ENCODE results near the gene CPNE4.

Gene CPNE4

DNA sequence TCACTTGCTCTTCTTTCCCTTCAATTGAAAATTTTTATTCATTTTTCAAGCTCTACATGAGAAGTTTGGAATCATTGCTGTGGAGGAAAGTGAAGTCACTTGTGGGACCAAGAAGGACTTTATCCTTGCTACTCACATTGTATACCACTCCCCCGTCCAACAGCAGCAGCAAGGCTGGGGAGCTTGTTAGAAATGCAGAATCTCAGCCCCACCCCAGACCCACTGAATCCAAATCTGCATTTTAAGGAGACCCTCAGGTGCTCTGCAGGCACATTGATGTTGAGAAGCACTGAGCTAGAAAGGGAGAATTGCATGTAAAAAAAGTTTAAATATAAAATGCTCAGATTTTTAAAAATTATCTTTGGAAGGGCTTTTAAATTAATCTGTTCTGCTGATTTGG, 329.7 kb downstream of the CPNE4 start:
- Histone ChIP-seq H3K4me2 (ENCODE audit: low read depth, low read length, poor library complexity, severe bottlenecking) (no peak overlapping the region), H3K27me3 (ENCODE audit: insufficient read depth, low read length, poor library complexity, severe bottlenecking) (no peaks in the 10 kb centered on the region), H3K4me1 (ENCODE audit: insufficient read depth, low read length, poor library complexity, severe bottlenecking) (no peaks in the 10 kb centered on the region), H3K4me3 (ENCODE audit: low read length, poor library complexity, severe bottlenecking) (no peak overlapping the region), H3K79me2 (ENCODE audit: insufficient read depth, low read length) (no peaks in the 10 kb centered on the region), H3K9me2 (replicated peaks; ENCODE audit: low read depth, low read length) (no peaks in the 10 kb centered on the region), H3K9ac (ENCODE audit: low read depth, low read length, poor library complexity, severe bottlenecking) (no peak overlapping the region), H3F3A (ENCODE audit: low read depth) (no peaks in the 10 kb centered on the region), H4K20me1 (ENCODE audit: insufficient read depth, low read length, poor library complexity, severe bottlenecking) (no peaks in the 10 kb centered on the region), H2AFZ (ENCODE audit: low read length) (no peak overlapping the region), H3K9me3 (ENCODE audit: insufficient read depth, low read depth, low read length) (no peaks in the 10 kb centered on the region), H3K36me3 (ENCODE audit: insufficient read depth, low read length) (no peaks in the 10 kb centered on the region)
- no peak for TF ChIP-seq EZH2phosphoT487 (IDR thresholded peaks at IDR 0.05; ENCODE audit: borderline replicate concordance)
- TF ChIP-seq, protein P1, sequence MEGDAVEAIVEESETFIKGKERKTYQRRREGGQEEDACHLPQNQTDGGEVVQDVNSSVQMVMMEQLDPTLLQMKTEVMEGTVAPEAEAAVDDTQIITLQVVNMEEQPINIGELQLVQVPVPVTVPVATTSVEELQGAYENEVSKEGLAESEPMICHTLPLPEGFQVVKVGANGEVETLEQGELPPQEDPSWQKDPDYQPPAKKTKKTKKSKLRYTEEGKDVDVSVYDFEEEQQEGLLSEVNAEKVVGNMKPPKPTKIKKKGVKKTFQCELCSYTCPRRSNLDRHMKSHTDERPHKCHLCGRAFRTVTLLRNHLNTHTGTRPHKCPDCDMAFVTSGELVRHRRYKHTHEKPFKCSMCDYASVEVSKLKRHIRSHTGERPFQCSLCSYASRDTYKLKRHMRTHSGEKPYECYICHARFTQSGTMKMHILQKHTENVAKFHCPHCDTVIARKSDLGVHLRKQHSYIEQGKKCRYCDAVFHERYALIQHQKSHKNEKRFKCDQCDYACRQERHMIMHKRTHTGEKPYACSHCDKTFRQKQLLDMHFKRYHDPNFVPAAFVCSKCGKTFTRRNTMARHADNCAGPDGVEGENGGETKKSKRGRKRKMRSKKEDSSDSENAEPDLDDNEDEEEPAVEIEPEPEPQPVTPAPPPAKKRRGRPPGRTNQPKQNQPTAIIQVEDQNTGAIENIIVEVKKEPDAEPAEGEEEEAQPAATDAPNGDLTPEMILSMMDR (conservative IDR thresholded peaks at IDR 0.05; ENCODE audit: low read length), result no peak

DNA sequence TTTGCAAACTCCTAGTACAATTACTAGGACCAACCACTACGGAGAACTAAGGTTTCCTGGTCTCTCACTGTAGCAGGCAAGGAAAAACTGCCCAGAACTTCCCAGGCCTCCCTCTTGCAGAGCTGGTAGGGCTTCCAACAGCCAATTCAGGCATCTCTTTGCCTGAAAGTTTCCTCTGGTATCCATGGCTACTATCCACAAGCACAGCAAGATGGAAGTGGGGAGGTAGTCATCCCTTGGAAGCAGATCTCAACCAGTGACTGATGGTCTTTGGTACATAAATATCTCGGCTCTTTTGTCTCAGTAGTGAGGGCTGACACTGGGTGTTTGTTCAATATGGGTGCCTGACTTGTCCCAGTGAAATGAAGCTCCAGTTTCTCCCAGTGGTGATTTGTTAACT, 330.7 kb downstream of the CPNE4 start:
- Histone ChIP-seq H3K9me2 (replicated peaks; ENCODE audit: low read depth, low read length) (no peaks in the 10 kb centered on the region), H3K9me3 (ENCODE audit: insufficient read depth, low read depth, low read length) (no peaks in the 10 kb centered on the region), H3K4me3 (ENCODE audit: low read length, poor library complexity, severe bottlenecking) (no peak overlapping the region), H3K36me3 (ENCODE audit: insufficient read depth, low read length) (no peaks in the 10 kb centered on the region), H4K20me1 (ENCODE audit: insufficient read depth, low read length, poor library complexity, severe bottlenecking) (no peaks in the 10 kb centered on the region), H3K9ac (ENCODE audit: low read depth, low read length, poor library complexity, severe bottlenecking) (no peak overlapping the region), H3K4me2 (ENCODE audit: low read depth, low read length, poor library complexity, severe bottlenecking) (no peak overlapping the region), H3K79me2 (ENCODE audit: insufficient read depth, low read length) (no peaks in the 10 kb centered on the region), H3K4me1 (ENCODE audit: insufficient read depth, low read length, poor library complexity, severe bottlenecking) (no peaks in the 10 kb centered on the region), H3K27me3 (ENCODE audit: insufficient read depth, low read length, poor library complexity, severe bottlenecking) (no peaks in the 10 kb centered on the region), H3F3A (ENCODE audit: low read depth) (no peaks in the 10 kb centered on the region), H2AFZ (ENCODE audit: low read length) (no peak overlapping the region)
- TF ChIP-seq, protein P1 (conservative IDR thresholded peaks at IDR 0.05; ENCODE audit: low read length), result no peak

DNA sequence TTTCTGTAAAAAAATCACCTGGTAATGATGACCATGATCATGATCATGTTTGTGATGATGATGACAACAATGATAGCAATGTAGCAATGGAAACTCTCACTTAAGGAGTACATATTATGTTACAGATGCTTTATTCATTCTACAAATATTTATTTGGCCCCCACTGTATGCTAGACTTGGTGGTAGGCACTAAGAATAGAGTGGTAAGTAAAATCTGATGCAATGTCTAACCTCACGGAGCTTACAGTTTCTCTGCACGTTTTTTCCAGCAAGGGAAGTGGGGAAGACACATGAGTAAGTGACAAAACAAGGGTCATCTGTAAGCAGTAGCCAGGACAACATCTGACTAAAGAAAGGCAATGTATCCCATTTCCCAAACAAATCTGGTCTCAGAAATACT, 332.7 kb downstream of the CPNE4 start:
- TF ChIP-seq, protein P1 (conservative IDR thresholded peaks at IDR 0.05; ENCODE audit: low read length), result no peak
- TF ChIP-seq EZH2phosphoT487 (IDR thresholded peaks at IDR 0.05; ENCODE audit: borderline replicate concordance), result no peak
- Histone ChIP-seq H3F3A (ENCODE audit: low read depth) (no peaks in the 10 kb centered on the region), H3K4me1 (ENCODE audit: insufficient read depth, low read length, poor library complexity, severe bottlenecking) (no peaks in the 10 kb centered on the region), H3K36me3 (ENCODE audit: insufficient read depth, low read length) (no peaks in the 10 kb centered on the region), H3K79me2 (ENCODE audit: insufficient read depth, low read length) (no peaks in the 10 kb centered on the region), H3K4me2 (ENCODE audit: low read depth, low read length, poor library complexity, severe bottlenecking) (no peak overlapping the region), H2AFZ (ENCODE audit: low read length) (no peak overlapping the region), H3K4me3 (ENCODE audit: low read length, poor library complexity, severe bottlenecking) (no peak overlapping the region), H3K9ac (ENCODE audit: low read depth, low read length, poor library complexity, severe bottlenecking) (no peak overlapping the region), H3K27me3 (ENCODE audit: insufficient read depth, low read length, poor library complexity, severe bottlenecking) (no peaks in the 10 kb centered on the region), H4K20me1 (ENCODE audit: insufficient read depth, low read length, poor library complexity, severe bottlenecking) (no peaks in the 10 kb centered on the region), H3K9me2 (replicated peaks; ENCODE audit: low read depth, low read length) (no peaks in the 10 kb centered on the region), H3K9me3 (ENCODE audit: insufficient read depth, low read depth, low read length) (no peaks in the 10 kb centered on the region)
